PFSK-1 (cell line): ENCODE data around the gene TAF3.

Source experiments
- FOXP2 ChIP-seq: optimal IDR thresholded peaks from 2 replicates; pipeline ENCODE3; 2011; ENCODE audit warnings: borderline replicate concordance, control low read depth, inconsistent platforms; ENCODE audit not compliant: insufficient read depth; ENCODE audit errors: extremely low read length, extremely low read depth
- POLR2AphosphoS5 ChIP-seq: IDR thresholded peaks from 2 replicates; pipeline ENCODE4 v1.6.1; 2012; ENCODE audit warnings: low read depth, mild to moderate bottlenecking, control low read depth, low read length, moderate library complexity
- REST ChIP-seq, 2 experiments: IDR thresholded peaks; 2 replicates each; pipeline versions ENCODE4 v1.6.1 to v1.8.0; 2011 to 2012; ENCODE audit warnings: low read depth in 2 of 2, low read length in 2 of 2, control low read depth in 1 of 2, inconsistent platforms in 1 of 2, mild to moderate bottlenecking in 1 of 2, moderate library complexity in 1 of 2; ENCODE audit not compliant: insufficient read depth in 1 of 2
- SIN3A ChIP-seq: IDR thresholded peaks from 2 replicates; pipeline ENCODE4 v1.6.1; 2012; ENCODE audit warnings: mild to moderate bottlenecking, low read length, moderate library complexity, borderline replicate concordance; ENCODE audit not compliant: insufficient read depth
- TAF1 ChIP-seq: IDR thresholded peaks from 2 replicates; pipeline ENCODE4 v1.6.1; 2012; ENCODE audit warnings: low read length, control low read depth, borderline replicate concordance; ENCODE audit not compliant: insufficient read depth

The TAF3 gene

GRCh38 chr10:7817576-7817975 lies 729 bp upstream of the TAF3 start:
- TF ChIP-seq FOXP2 (no peak), REST (IDR thresholded peaks at IDR 0.05; ENCODE audit: insufficient read depth in 1 of 2, low read depth in 2 of 2, low read length in 2 of 2) (no peak), POLR2AphosphoS5 (no peak), TAF1 (no peak), SIN3A (no peak)

- no peak for TF ChIP-seq SIN3A
- no peak for TF ChIP-seq TAF1
- TF ChIP-seq FOXP2, result no peak
- TF ChIP-seq REST (IDR thresholded peaks at IDR 0.05; ENCODE audit: insufficient read depth in 1 of 2, low read depth in 2 of 2, low read length in 2 of 2), result no peak
- TF ChIP-seq POLR2AphosphoS5, result no peak
Measured at GRCh38 chr10:7817984-7818294, 366 bp upstream of the TAF3 start.

GRCh38 chr10:7819121-7819460 lies 786 bp downstream of the TAF3 start:
- TF ChIP-seq POLR2AphosphoS5 (no peak), REST (IDR thresholded peaks at IDR 0.05; ENCODE audit: insufficient read depth in 1 of 2, low read depth in 2 of 2, low read length in 2 of 2) (no peak), TAF1 (no peak), SIN3A (no peak), FOXP2 (no peak)

GRCh38 chr10:7824251-7824650 lies 5.9 kb downstream of the TAF3 start:
- TF ChIP-seq SIN3A, result no peak
- no peak for TF ChIP-seq TAF1
- TF ChIP-seq REST (IDR thresholded peaks at IDR 0.05; ENCODE audit: insufficient read depth in 1 of 2, low read depth in 2 of 2, low read length in 2 of 2), result no peak
- no peak for TF ChIP-seq FOXP2
- no peak for TF ChIP-seq POLR2AphosphoS5

- TF ChIP-seq SIN3A, result no peak
- no peak for TF ChIP-seq REST (IDR thresholded peaks at IDR 0.05; ENCODE audit: insufficient read depth in 1 of 2, low read depth in 2 of 2, low read length in 2 of 2)
- TF ChIP-seq FOXP2, result no peak
- TF ChIP-seq POLR2AphosphoS5, result no peak
- no peak for TF ChIP-seq TAF1
Measured at GRCh38 chr10:7826971-7827370, 8.7 kb downstream of the TAF3 start.
